H1 (cell line): ENCODE results near the gene PSMB1. TPM values are rescaled to one million over a fixed set of nuclear protein-coding genes. Genes with fewer than 3 reads are reported as not detected.

Source experiments
- CTCF ChIA-PET: fragments of 300-600 bp; sonication (Branson Sonifier 250); formaldehyde crosslinking; loops from one replicate; lab custom pipeline; 2021; ENCODE audit not compliant: partially characterized antibody; lab: Charles Lee
- POLR2A ChIA-PET: fragments of 300-600 bp; sonication (Branson Sonifier 250); formaldehyde crosslinking; loops from one replicate; lab custom pipeline; 2021; ENCODE audit warnings: inconsistent platforms; ENCODE audit not compliant: partially characterized antibody; lab: Charles Lee
- DNase-seq, 2 experiments: peaks; one replicate each; pipeline versions ENCODE4 v3.0.0 to v3.0.0-alpha.2; 2010 to 2022; ENCODE audit warnings: low spot score in 2 of 2, low read depth in 1 of 2, mixed read lengths in 1 of 2
- FAIRE-seq: peaks from 2 replicates; lab custom pipeline; 2011; peaks lifted over from hg19 to GRCh38; lab: Jason Lieb, UNC
- H2AFZ ChIP-seq: 2 replicates; pipeline ENCODE4 v1.8.1; 2012; ENCODE audit warnings: low read length, inconsistent platforms
- H2AK5ac ChIP-seq: 2 replicates; pipeline ENCODE4 v1.6.1; 2013; ENCODE audit warnings: low read depth, low read length
- H2BK120ac ChIP-seq: replicated peaks from 2 replicates; pipeline ENCODE3; 2013; ENCODE audit warnings: low read depth, low read length, inconsistent platforms
- H2BK12ac ChIP-seq: 2 replicates; pipeline ENCODE4 v1.6.1; 2013; ENCODE audit warnings: low read depth, low read length
- H2BK15ac ChIP-seq: 2 replicates; pipeline ENCODE4 v1.6.1; 2013; ENCODE audit warnings: low read length
- H2BK20ac ChIP-seq: 2 replicates; pipeline ENCODE4 v1.6.1; 2013; ENCODE audit warnings: low read length
- H2BK5ac ChIP-seq: 2 replicates; pipeline ENCODE4 v1.6.1; 2013; ENCODE audit warnings: low read depth, low read length
- H3K14ac ChIP-seq: 2 replicates; pipeline ENCODE4 v1.6.1; 2013; ENCODE audit warnings: inconsistent platforms; ENCODE audit not compliant: insufficient read length
- H3K18ac ChIP-seq: 2 replicates; pipeline ENCODE4 v1.6.1; 2013; ENCODE audit warnings: low read length; ENCODE audit errors: extremely low read depth
- H3K23ac ChIP-seq: 2 replicates; pipeline ENCODE4 v1.6.1; 2013; ENCODE audit warnings: inconsistent platforms; ENCODE audit not compliant: insufficient read length
- H3K23me2 ChIP-seq: 2 replicates; pipeline ENCODE4 v1.6.1; 2013; ENCODE audit warnings: low read depth, low read length
- H3K27ac ChIP-seq: 2 replicates; pipeline ENCODE4 v1.6.1; 2011; ENCODE audit warnings: low read depth, low read length, inconsistent platforms
- H3K27me3 ChIP-seq, 4 experiments: replicated peaks in 1 of 4; 1 replicate in 1 of 4; 2 replicates in 3 of 4; pipeline versions ENCODE4 v1.6.1 to v1.8.1; 2011 to 2013; ENCODE audit warnings: low read length in 3 of 4, mild to moderate bottlenecking in 3 of 4, inconsistent platforms in 2 of 4, mixed read lengths in 2 of 4, moderate library complexity in 1 of 4; ENCODE audit not compliant: control insufficient read depth in 3 of 4, insufficient read depth in 3 of 4; ENCODE audit errors: extremely low read depth in 1 of 4
- H3K36me3 ChIP-seq, 4 experiments: 2 replicates each; pipeline versions ENCODE4 v1.6.1 to v1.8.1; 2011 to 2013; ENCODE audit warnings: mild to moderate bottlenecking in 4 of 4, low read length in 3 of 4, moderate library complexity in 2 of 4, control low read depth in 1 of 4, inconsistent platforms in 1 of 4; ENCODE audit not compliant: insufficient read depth in 4 of 4, control insufficient read depth in 2 of 4
- H3K4ac ChIP-seq: replicated peaks from 2 replicates; pipeline ENCODE3; 2013; ENCODE audit warnings: low read length, low read depth, mixed read lengths, inconsistent platforms; ENCODE audit not compliant: insufficient read length
- H3K4me1 ChIP-seq, 4 experiments: replicated peaks in 1 of 4; 1 replicate in 1 of 4; 2 replicates in 3 of 4; pipeline versions ENCODE4 v1.6.1 to v1.8.1; 2011 to 2013; ENCODE audit warnings: low read length in 3 of 4, inconsistent platforms in 2 of 4, mixed read lengths in 1 of 4; ENCODE audit not compliant: insufficient read depth in 4 of 4, control insufficient read depth in 3 of 4
- H3K4me2 ChIP-seq, 2 experiments: 2 replicates each; pipeline versions ENCODE4 v1.6.1 to v1.8.1; 2011 to 2013; ENCODE audit warnings: low read depth in 2 of 2, low read length in 2 of 2, control low read depth in 1 of 2, inconsistent platforms in 1 of 2, mild to moderate bottlenecking in 1 of 2; ENCODE audit not compliant: insufficient read depth in 1 of 2
- H3K4me3 ChIP-seq, 4 experiments: fragments of 200-600, 300-600 bp in 1 of 4; sonication (generic), shearing (Covaris generic), sonication (Bioruptor Twin) in 1 of 4; 2 replicates each; pipeline versions ENCODE4 v1.5.1 to v1.8.1; 2011 to 2016; ENCODE audit warnings: low read length in 4 of 4, low read depth in 3 of 4, control low read depth in 2 of 4, inconsistent platforms in 2 of 4, mild to moderate bottlenecking in 2 of 4, mixed read lengths in 1 of 4, moderate library complexity in 1 of 4; ENCODE audit not compliant: insufficient read depth in 2 of 4; ENCODE audit errors: extremely low read depth in 1 of 4
- H3K56ac ChIP-seq: replicated peaks from 2 replicates; pipeline ENCODE3; 2013; ENCODE audit warnings: low read depth, mild to moderate bottlenecking, mixed read lengths, low read length, inconsistent platforms; ENCODE audit not compliant: insufficient read length
- H3K79me1 ChIP-seq: 2 replicates; pipeline ENCODE4 v1.6.1; 2013; ENCODE audit warnings: low read depth, low read length, control low read depth
- H3K79me2 ChIP-seq, 2 experiments: 2 replicates each; pipeline versions ENCODE4 v1.6.1 to v1.8.1; 2012 to 2013; ENCODE audit warnings: low read length in 2 of 2, mild to moderate bottlenecking in 2 of 2, inconsistent platforms in 1 of 2; ENCODE audit not compliant: insufficient read depth in 2 of 2, control insufficient read depth in 1 of 2
- H3K9ac ChIP-seq, 4 experiments: replicated peaks in 1 of 4; 1 replicate in 1 of 4; 2 replicates in 3 of 4; pipeline versions ENCODE4 v1.6.1 to v1.8.1; 2011 to 2013; ENCODE audit warnings: low read depth in 3 of 4, low read length in 3 of 4, control low read depth in 2 of 4, mild to moderate bottlenecking in 2 of 4, moderate library complexity in 2 of 4, inconsistent platforms in 1 of 4; ENCODE audit errors: extremely low read depth in 1 of 4
- H3K9me3 ChIP-seq, 2 experiments: 2 replicates each; pipeline versions ENCODE4 v1.6.1 to v1.8.1; 2012 to 2013; ENCODE audit warnings: mild to moderate bottlenecking in 2 of 2, moderate library complexity in 2 of 2, control low read depth in 1 of 2, inconsistent platforms in 1 of 2, low read depth in 1 of 2, low read length in 1 of 2, mixed read lengths in 1 of 2; ENCODE audit not compliant: insufficient read depth in 2 of 2
- H4K20me1 ChIP-seq, 2 experiments: replicated peaks in 1 of 2; 2 replicates each; pipeline versions ENCODE3 to v1.8.1; 2011 to 2013; ENCODE audit warnings: inconsistent platforms in 2 of 2, low read length in 2 of 2, mild to moderate bottlenecking in 1 of 2; ENCODE audit not compliant: insufficient read depth in 2 of 2, control insufficient read depth in 1 of 2
- H4K5ac ChIP-seq: 2 replicates; pipeline ENCODE4 v1.6.1; 2013; ENCODE audit warnings: low read length, low read depth, mixed read lengths, inconsistent platforms; ENCODE audit not compliant: insufficient read length
- H4K8ac ChIP-seq: 2 replicates; pipeline ENCODE4 v1.8.0; 2013; ENCODE audit warnings: mild to moderate bottlenecking, moderate library complexity, low read length, inconsistent platforms; ENCODE audit not compliant: insufficient read depth; ENCODE audit errors: extremely low read depth
- H4K91ac ChIP-seq: replicated peaks from 2 replicates; pipeline ENCODE3; 2013; ENCODE audit warnings: low read length, mixed read lengths, inconsistent platforms; ENCODE audit not compliant: insufficient read length
- BACH1 ChIP-seq: IDR thresholded peaks from 2 replicates; pipeline ENCODE4 v1.6.1; 2012; ENCODE audit warnings: low read length, improper control_type of control experiment
- GTF2F1 ChIP-seq: IDR thresholded peaks from 2 replicates; pipeline ENCODE4 v1.6.1; 2012; ENCODE audit warnings: low read depth, low read length, improper control_type of control experiment, borderline replicate concordance
- KDM5A ChIP-seq: fragments of 200-600 bp; IDR thresholded peaks from 2 replicates; pipeline ENCODE4 v1.7.1; 2012; ENCODE audit warnings: mild to moderate bottlenecking, low read length, inconsistent platforms, mixed read lengths
- MAFK ChIP-seq: IDR thresholded peaks from 2 replicates; pipeline ENCODE4 v1.6.1; 2012; ENCODE audit warnings: low read depth, mild to moderate bottlenecking, improper control_type of control experiment, low read length
- POU5F1 ChIP-seq: IDR thresholded peaks from 2 replicates; pipeline ENCODE4 v1.6.1; 2011; ENCODE audit warnings: low read depth, mild to moderate bottlenecking, low read length, moderate library complexity
- SIX5 ChIP-seq: IDR thresholded peaks from 2 replicates; pipeline ENCODE4 v1.6.1; 2011; ENCODE audit warnings: mild to moderate bottlenecking, low read depth, low read length
- TAF1 ChIP-seq: IDR thresholded peaks from 2 replicates; pipeline ENCODE4 v1.6.1; 2011; ENCODE audit warnings: mild to moderate bottlenecking, low read depth, low read length
- TEAD4 ChIP-seq: IDR thresholded peaks from 2 replicates; pipeline ENCODE4 v1.6.1; 2012; ENCODE audit warnings: low read depth, low read length, inconsistent platforms, mixed read lengths
- polyA plus RNA-seq, 7 experiments: library from polyadenylated mRNA; depleted of rRNA in 3 of 7; stranded (reverse) in 5 of 7; unstranded in 2 of 7; fragments of >200 nt in 5 of 7; fragments of 200-250 nt in 2 of 7; gene quantifications; 1 replicate in 5 of 7; 2 replicates in 1 of 7; 4 replicates in 1 of 7; pipeline versions ENCODE4 v1.2.1 to v1.2.3, GENCODE V29; 2011 to 2013; ENCODE audit warnings: missing spikeins in 2 of 7, mixed read lengths in 2 of 7
- total RNA-seq: library from RNA; stranded (reverse); fragmentation: NEBNext Ultra II Directional; extraction: Animal tissue kit (Norgen Biotek cat#: 25700); gene quantifications from 2 replicates; pipeline ENCODE4 v1.2.1, GENCODE V29; 2021

The PSMB1 gene
- total and polyA plus RNA-seq, 2 of the 8 experiments (the other 6 are each of a cell fraction or from before 2014, with no cell fraction given) = 237 to 609 TPM

GRCh38 chr6:170503414-170503761, 49.7 kb downstream of the PSMB1 start:
- no peak overlapping the region for H4K5ac ChIP-seq
- H3K4me1 ChIP-seq = peaks cover 0 to 6% (median 2%) of the 10 kb centered on the region in 4 experiments; a peak in 3 of 7 replicates
- no peak overlapping the region for H3K4me3 ChIP-seq
- no peaks in the 10 kb centered on the region for H3K23me2 ChIP-seq
- H2BK120ac ChIP-seq = no peak overlapping the region
- no peak overlapping the region for H3K56ac ChIP-seq
- H3K18ac ChIP-seq = no peak overlapping the region
- H2BK5ac ChIP-seq = no peak overlapping the region
- H2AFZ ChIP-seq = no peak overlapping the region
- no peak overlapping the region for H2BK20ac ChIP-seq
- H3K27ac ChIP-seq = no peak overlapping the region
- no peak overlapping the region for H3K9ac ChIP-seq
- no peak overlapping the region for H2BK15ac ChIP-seq
- H3K4me2 ChIP-seq = no peak overlapping the region
- ChIA-PET POLR2A (no interaction called here), CTCF (no interaction called here)
- H4K8ac ChIP-seq = no peak overlapping the region
- H3K79me1 ChIP-seq = no peaks in the 10 kb centered on the region
- no peak overlapping the region for H2BK12ac ChIP-seq
- 0 out of 2 replicates have a peak overlapping the region, but pooled peaks have one; percentile 24 for H2AK5ac ChIP-seq
- no peaks in the 10 kb centered on the region for H3K79me2 ChIP-seq
- H3K36me3 ChIP-seq = no peaks in the 10 kb centered on the region
- no peak overlapping the region for H3K23ac ChIP-seq
- no peaks in the 10 kb centered on the region; a peak in 1 of 7 replicates for H3K27me3 ChIP-seq
- H4K91ac ChIP-seq = no peak overlapping the region
- DNase-seq = no peak
- no peak for FAIRE-seq
- no peak overlapping the region for H3K4ac ChIP-seq
- no peak overlapping the region for H3K14ac ChIP-seq
- peaks cover 0 to 7% of the 10 kb centered on the region in 2 experiments; a peak in 2 of 4 replicates for H3K9me3 ChIP-seq
- no peaks in the 10 kb centered on the region for H4K20me1 ChIP-seq
- TF ChIP-seq GTF2F1 (no peak), MAFK (no peak), POU5F1 (no peak), KDM5A (no peak), BACH1 (no peak), TEAD4 (no peak), TAF1 (no peak), SIX5 (no peak)
- TF ChIP-seq, all 59 proteins: peak for 0
